D721Med (cell line): ENCODE measurements around the gene FYB1.

Experiments
- DNase-seq: peaks from one replicate; pipeline ENCODE4 v3.0.0; 2011; ENCODE audit warnings: low spot score; ENCODE audit not compliant: insufficient read length
- FAIRE-seq: peaks from 2 replicates; lab custom pipeline; 2011; peaks lifted over from hg19 to GRCh38; lab: Jason Lieb, UNC
- CTCF ChIP-seq: IDR thresholded peaks from 2 replicates; pipeline ENCODE4 v1.5.1; 2012; ENCODE audit warnings: mild to moderate bottlenecking, control low read depth; ENCODE audit not compliant: insufficient read depth; ENCODE audit errors: missing control alignments

Gene FYB1

GRCh38 chr5:39176759-39177630, 42.4 kb downstream of the FYB1 start:
- no peak for FAIRE-seq
- no peak for DNase-seq
- TF ChIP-seq CTCF, result no peak

GRCh38 chr5:39175273-39175955, 43.9 kb downstream of the FYB1 start:
- FAIRE-seq (no peak), DNase-seq (no peak)
- no peak for TF ChIP-seq CTCF

GRCh38 chr5:39173069-39173468, 46.3 kb downstream of the FYB1 start:
- DNase-seq (no peak), FAIRE-seq (no peak)
- TF ChIP-seq CTCF, result no peak

GRCh38 chr5:39172593-39172992, 46.8 kb downstream of the FYB1 start:
- DNase-seq, result no peak
- no peak for FAIRE-seq
- no peak for TF ChIP-seq CTCF

GRCh38 chr5:39171647-39172046, 47.7 kb downstream of the FYB1 start:
- TF ChIP-seq CTCF, result no peak
- no peak for FAIRE-seq
- no peak for DNase-seq

GRCh38 chr5:39169081-39169480, 50.3 kb downstream of the FYB1 start:
- no peak for TF ChIP-seq CTCF
- FAIRE-seq (no peak), DNase-seq (no peak)

GRCh38 chr5:39167972-39168342, 51.4 kb downstream of the FYB1 start:
- DNase-seq, result no peak
- no peak for TF ChIP-seq CTCF
- FAIRE-seq, result no peak
